Smooth muscle cell (in vitro differentiated cells): ENCODE results near the gene OTC. TPM values are rescaled to one million over a fixed set of nuclear protein-coding genes. Genes with fewer than 3 reads are reported as not detected.

Experiments
- DNase-seq: peaks from one replicate; lab custom pipeline; 2025; ENCODE audit not compliant: unreplicated experiment; lab: John Stamatoyannopoulos, UW
- H2AFZ ChIP-seq: fragments of 200-600 bp; sonication (generic); 2 replicates; pipeline ENCODE4 v1.6.0; 2016; ENCODE audit warnings: antibody characterized with exemption, low read depth, mild to moderate bottlenecking
- H3F3A ChIP-seq: fragments of 200-600 bp; sonication (generic); 2 replicates; pipeline ENCODE4 v1.6.0; 2017; ENCODE audit warnings: antibody characterized with exemption, low read depth
- H3K27ac ChIP-seq: fragments of 200-600 bp; sonication (generic); 2 replicates; pipeline ENCODE4 v1.5.1; 2016; ENCODE audit warnings: low read depth, mild to moderate bottlenecking
- H3K27me3 ChIP-seq: fragments of 200-600 bp; sonication (generic); 2 replicates; pipeline ENCODE4 v1.6.1; 2016; ENCODE audit warnings: low read depth, mild to moderate bottlenecking
- H3K36me3 ChIP-seq: fragments of 200-600 bp; sonication (generic); 2 replicates; pipeline ENCODE4 v1.5.1; 2016; ENCODE audit warnings: low read depth
- H3K4me1 ChIP-seq: fragments of 200-600 bp; sonication (generic); 2 replicates; pipeline ENCODE4 v1.5.1; 2016; ENCODE audit warnings: low read depth
- H3K4me2 ChIP-seq: fragments of 200-600 bp; sonication (generic); 2 replicates; pipeline ENCODE4 v1.6.0; 2016; ENCODE audit warnings: mild to moderate bottlenecking
- H3K4me3 ChIP-seq: fragments of 200-600 bp; sonication (generic); 2 replicates; pipeline ENCODE4 v1.5.1; 2016; ENCODE audit warnings: mild to moderate bottlenecking
- H3K79me2 ChIP-seq: fragments of 200-600 bp; sonication (generic); 2 replicates; pipeline ENCODE4 v1.6.0; 2016; ENCODE audit warnings: low read depth, mild to moderate bottlenecking
- H3K9ac ChIP-seq: fragments of 200-600 bp; sonication (generic); 2 replicates; pipeline ENCODE4 v1.6.0; 2016; ENCODE audit warnings: low read depth
- H3K9me3 ChIP-seq: fragments of 200-600 bp; sonication (generic); replicated peaks from 2 replicates; pipeline ENCODE4 v1.5.1; 2016; ENCODE audit warnings: low read depth
- H4K20me1 ChIP-seq: fragments of 200-600 bp; sonication (generic); 2 replicates; pipeline ENCODE4 v1.6.0; 2016; ENCODE audit warnings: low read depth
- CTCF ChIP-seq: fragments of 200-600 bp; sonication (generic); IDR thresholded peaks from 2 replicates; pipeline ENCODE4 v1.5.1; 2017; ENCODE audit warnings: borderline replicate concordance, mild to moderate bottlenecking, antibody characterized with exemption; ENCODE audit not compliant: insufficient read depth, poor library complexity, severe bottlenecking
- WGBS: methylation state at CpG from one replicate; pipeline ENCODE4 v1.1.7; 2016; ENCODE audit warnings: low lambda C conversion rate; 5-methylcytosine and 5-hydroxymethylcytosine counted together
- polyA plus RNA-seq: library from polyadenylated mRNA; unstranded; fragments of >200 nt; fragmentation: Nextera tagmentation; extraction: Ambion mirVana; gene quantifications from 2 replicates; pipeline ENCODE4 v1.2.1, GENCODE V29; 2016
- total RNA-seq: library from RNA; depleted of rRNA; stranded (reverse); fragments of >200 nt; gene quantifications from 2 replicates; pipeline ENCODE4 v1.2.3, GENCODE V29; 2014

OTC gene
- total and polyA plus RNA-seq, 2 experiments from 2014 or later: not detected

- Histone ChIP-seq H3K4me1 (no peaks in the 10 kb centered on the region), H3F3A (no peaks in the 10 kb centered on the region), H3K4me3 (no peak overlapping the region), H4K20me1 (no peaks in the 10 kb centered on the region), H2AFZ (no peak overlapping the region), H3K36me3 (no peaks in the 10 kb centered on the region), H3K9me3 (no peaks in the 10 kb centered on the region), H3K9ac (no peak overlapping the region), H3K27ac (no peak overlapping the region), H3K4me2 (no peak overlapping the region), H3K27me3 (no peaks in the 10 kb centered on the region), H3K79me2 (no peaks in the 10 kb centered on the region)
- no peak for TF ChIP-seq CTCF
- 75% methylated on average over 2 of the region's 2 CpGs for WGBS
- DNase-seq: no peak
Measured at GRCh38 chrX:38347136-38347535, 5.3 kb upstream of the OTC start.

GRCh38 chrX:38351346-38351745 is 1.1 kb upstream of the OTC start:
- Histone ChIP-seq H3K79me2 (no peaks in the 10 kb centered on the region), H3K4me1 (no peaks in the 10 kb centered on the region), H3K9ac (no peak overlapping the region), H3K27ac (no peak overlapping the region), H4K20me1 (no peaks in the 10 kb centered on the region), H3K9me3 (no peaks in the 10 kb centered on the region), H2AFZ (no peak overlapping the region), H3K27me3 (no peaks in the 10 kb centered on the region), H3K36me3 (no peaks in the 10 kb centered on the region), H3K4me3 (no peak overlapping the region), H3F3A (no peaks in the 10 kb centered on the region), H3K4me2 (no peak overlapping the region)
- no peak for DNase-seq
- 81% methylated on average over 3 of the region's 3 CpGs for WGBS
- no peak for TF ChIP-seq CTCF

- no peaks in the 10 kb centered on the region for H3F3A ChIP-seq
- no peaks in the 10 kb centered on the region for H3K36me3 ChIP-seq
- H3K27me3 ChIP-seq: no peaks in the 10 kb centered on the region
- DNase-seq: no peak
- H3K9me3 ChIP-seq: no peaks in the 10 kb centered on the region
- no peak for TF ChIP-seq CTCF
- no peak overlapping the region for H2AFZ ChIP-seq
- H4K20me1 ChIP-seq: no peaks in the 10 kb centered on the region
- H3K4me3 ChIP-seq: no peak overlapping the region
- H3K79me2 ChIP-seq: no peaks in the 10 kb centered on the region
- H3K27ac ChIP-seq: no peak overlapping the region
- 92% methylated on average over 6 of the region's 8 CpGs for WGBS
- H3K9ac ChIP-seq: no peak overlapping the region
- no peak overlapping the region for H3K4me2 ChIP-seq
- H3K4me1 ChIP-seq: no peaks in the 10 kb centered on the region
Measured at GRCh38 chrX:38356401-38356800, 4.0 kb downstream of the OTC start.

- Histone ChIP-seq H3K27ac (no peak overlapping the region), H4K20me1 (no peaks in the 10 kb centered on the region), H3K4me1 (no peaks in the 10 kb centered on the region), H3K4me2 (no peak overlapping the region), H3K9ac (no peak overlapping the region), H3K79me2 (no peaks in the 10 kb centered on the region), H3K4me3 (no peak overlapping the region), H3F3A (no peaks in the 10 kb centered on the region), H2AFZ (no peak overlapping the region), H3K27me3 (no peaks in the 10 kb centered on the region), H3K36me3 (no peaks in the 10 kb centered on the region), H3K9me3 (no peaks in the 10 kb centered on the region)
- 50% methylated on average over 4 of the region's 4 CpGs for WGBS
- TF ChIP-seq CTCF: no peak
- no peak for DNase-seq
Measured at GRCh38 chrX:38357747-38358673, 5.6 kb downstream of the OTC start.
